Naive B cell (primary cell): ENCODE measurements around the gene CENPH. TPM values are rescaled to one million over a fixed set of nuclear protein-coding genes. Genes with fewer than 3 reads are reported as not detected.
A peak's percentile ranks its signal among the peaks of the same experiment; 100 is the strongest.
"Not testable (repeated sequence)": the region's sequence is repeated elsewhere in the genome, so short reads cannot be mapped to it uniquely, and the experiment has no call there.

Source experiments
- ATAC-seq, 2 donors: fragments of 150-1000 bp; cut with Tn5 transposase; 2 replicates each; pipeline ENCODE4 v1.10.0; 2021; ENCODE audit warnings: low read depth in 2 of 2, mild to moderate bottlenecking in 2 of 2, moderate library complexity in 2 of 2
- DNase-seq: peaks from one replicate; pipeline ENCODE4 v3.0.0; 2022
- H3K27ac Mint-ChIP-seq, 6 donors: one replicate each; pipeline ENCODE4 v1.8.0; 2020 to 2022; ENCODE audit warnings: mild to moderate bottlenecking in 6 of 6, mixed read lengths in 6 of 6, moderate library complexity in 5 of 6, inconsistent platforms in 2 of 6
- H3K27me3 Mint-ChIP-seq, 3 donors: one replicate each; pipeline ENCODE4 v1.8.0; 2021 to 2022; ENCODE audit warnings: mixed read lengths in 3 of 3, mild to moderate bottlenecking in 1 of 3
- H3K36me3 Mint-ChIP-seq, 2 donors: one replicate each; pipeline ENCODE4 v1.8.0; 2020 to 2022; ENCODE audit warnings: mixed read lengths in 2 of 2, inconsistent platforms in 1 of 2, mild to moderate bottlenecking in 1 of 2
- H3K4me1 Mint-ChIP-seq, 3 donors: one replicate each; pipeline ENCODE4 v1.8.0; 2020 to 2022; ENCODE audit warnings: mixed read lengths in 3 of 3, inconsistent platforms in 1 of 3, mild to moderate bottlenecking in 1 of 3, moderate library complexity in 1 of 3
- H3K4me3 Mint-ChIP-seq, 8 donors: one replicate each; pipeline ENCODE4 v1.8.0; 2020 to 2022; ENCODE audit warnings: mild to moderate bottlenecking in 8 of 8, mixed read lengths in 8 of 8, moderate library complexity in 8 of 8, inconsistent platforms in 2 of 8
- H3K9me3 Mint-ChIP-seq, 7 donors: one replicate each; pipeline ENCODE4 v1.8.0; 2020 to 2022; ENCODE audit warnings: mixed read lengths in 7 of 7, mild to moderate bottlenecking in 5 of 7, inconsistent platforms in 2 of 7, moderate library complexity in 1 of 7
- polyA plus RNA-seq, 6 donors: library from polyadenylated mRNA; unstranded; fragments of 300-500 nt; fragmentation: Illumina TruSeq; gene quantifications; one replicate each; pipeline ENCODE4 v1.2.3, GENCODE V29; 2021; ENCODE audit warnings: low read depth in 6 of 6

CENPH gene
- polyA plus RNA-seq, 6 donors from 2014 or later, result 10.6 to 20.9 (median 14.8) TPM

- H3K9me3 Mint-ChIP-seq, result peaks cover 0 to 2% (median 0%) of the 10 kb centered on the region in 7 donors
- H3K27ac Mint-ChIP-seq, result peak overlapping the region in 1 of 6 donors; percentile 53
- H3K4me3 Mint-ChIP-seq, result peak overlapping the region in 1 of 8 donors; percentile 8
- H3K36me3 Mint-ChIP-seq, result peaks cover 0 to 14% of the 10 kb centered on the region in 2 donors
- no peaks in the 10 kb centered on the region for H3K27me3 Mint-ChIP-seq
- ATAC-seq, result no peak
- H3K4me1 Mint-ChIP-seq, result peaks cover 12 to 30% (median 27%) of the 10 kb centered on the region in 3 donors
- DNase-seq, result no peak
Measured at GRCh38 chr5:69170495-69170894, 18.9 kb upstream of the CENPH start.

- peak overlapping the region in 1 of 6 donors; percentile 24 for H3K27ac Mint-ChIP-seq
- H3K4me3 Mint-ChIP-seq, result peak overlapping the region in 1 of 8 donors; percentile 9
- no peaks in the 10 kb centered on the region for H3K27me3 Mint-ChIP-seq
- no peaks in the 10 kb centered on the region for H3K9me3 Mint-ChIP-seq
- DNase-seq, result no peak
- no peak for ATAC-seq
- H3K36me3 Mint-ChIP-seq, result peaks cover 0 to 14% of the 10 kb centered on the region in 2 donors
- peaks cover 12 to 26% (median 23%) of the 10 kb centered on the region in 3 donors for H3K4me1 Mint-ChIP-seq
Measured at GRCh38 chr5:69170969-69171368, 18.4 kb upstream of the CENPH start.

- not testable (repeated sequence) for ATAC-seq, H3K9me3 Mint-ChIP-seq, H3K36me3 Mint-ChIP-seq, H3K4me3 Mint-ChIP-seq, H3K27ac Mint-ChIP-seq, DNase-seq, H3K27me3 Mint-ChIP-seq, H3K4me1 Mint-ChIP-seq
Measured at GRCh38 chr5:69181659-69182293, 7.6 kb upstream of the CENPH start.

GRCh38 chr5:69184621-69185020 lies 4.8 kb upstream of the CENPH start:
- no peak overlapping the region for H3K27ac Mint-ChIP-seq
- ATAC-seq (no peak), DNase-seq (no peak)
- H3K27me3 Mint-ChIP-seq, result no peaks in the 10 kb centered on the region
- H3K4me1 Mint-ChIP-seq, result peaks cover 5 to 12% (median 8%) of the 10 kb centered on the region in 3 donors
- H3K9me3 Mint-ChIP-seq, result no peaks in the 10 kb centered on the region
- H3K36me3 Mint-ChIP-seq, result no peaks in the 10 kb centered on the region
- no peak overlapping the region for H3K4me3 Mint-ChIP-seq

GRCh38 chr5:69187342-69187741 lies 2.0 kb upstream of the CENPH start:
- DNase-seq (no peak), ATAC-seq (no peak)
- Mint-ChIP-seq H3K4me1 (peaks cover 5 to 22% (median 8%) of the 10 kb centered on the region in 3 donors), H3K4me3 (peak overlapping the region in 3 of 8 donors; percentile 19 to 96 (median 51)), H3K9me3 (no peaks in the 10 kb centered on the region), H3K36me3 (no peaks in the 10 kb centered on the region), H3K27me3 (no peaks in the 10 kb centered on the region), H3K27ac (peak overlapping the region in 1 of 6 donors; percentile 92)

GRCh38 chr5:69188811-69189161 lies 597 bp upstream of the CENPH start:
- peaks cover 5 to 22% (median 8%) of the 10 kb centered on the region in 3 donors for H3K4me1 Mint-ChIP-seq
- no peaks in the 10 kb centered on the region for H3K9me3 Mint-ChIP-seq
- H3K27me3 Mint-ChIP-seq, result no peaks in the 10 kb centered on the region
- ATAC-seq, result no peak
- H3K4me3 Mint-ChIP-seq, result peak overlapping the region; percentile 89 to 96 (median 93)
- peak overlapping the region; percentile 92 to 97 (median 94) for H3K27ac Mint-ChIP-seq
- no peak for DNase-seq
- no peaks in the 10 kb centered on the region for H3K36me3 Mint-ChIP-seq

- Mint-ChIP-seq H3K4me3 (no peak overlapping the region), H3K27ac (peak overlapping the region in 1 of 6 donors; percentile 52), H3K27me3 (no peaks in the 10 kb centered on the region), H3K9me3 (no peaks in the 10 kb centered on the region), H3K4me1 (peaks cover 5 to 8% (median 6%) of the 10 kb centered on the region in 3 donors), H3K36me3 (no peaks in the 10 kb centered on the region)
- no peak for DNase-seq
- no peak for ATAC-seq
Measured at GRCh38 chr5:69202497-69202896, 13.1 kb downstream of the CENPH start.

GRCh38 chr5:69206528-69207190 lies 17.3 kb downstream of the CENPH start:
- no peaks in the 10 kb centered on the region for H3K27me3 Mint-ChIP-seq
- no peak overlapping the region for H3K4me3 Mint-ChIP-seq
- DNase-seq, result no peak
- H3K9me3 Mint-ChIP-seq, result no peaks in the 10 kb centered on the region
- H3K36me3 Mint-ChIP-seq, result no peaks in the 10 kb centered on the region
- no peaks in the 10 kb centered on the region for H3K4me1 Mint-ChIP-seq
- H3K27ac Mint-ChIP-seq, result no peak overlapping the region
- no peak for ATAC-seq

- ATAC-seq (no peak), DNase-seq (no peak)
- H3K27ac Mint-ChIP-seq, result no peak overlapping the region
- no peaks in the 10 kb centered on the region for H3K27me3 Mint-ChIP-seq
- no peaks in the 10 kb centered on the region for H3K9me3 Mint-ChIP-seq
- H3K4me1 Mint-ChIP-seq, result no peaks in the 10 kb centered on the region
- H3K36me3 Mint-ChIP-seq, result no peaks in the 10 kb centered on the region
- H3K4me3 Mint-ChIP-seq, result no peak overlapping the region
Measured at GRCh38 chr5:69209602-69210001, 20.2 kb downstream of the CENPH start.

GRCh38 chr5:69211200-69211599 lies 21.8 kb downstream of the CENPH start:
- Mint-ChIP-seq H3K9me3 (no peaks in the 10 kb centered on the region), H3K4me3 (no peak overlapping the region), H3K27ac (no peak overlapping the region), H3K4me1 (peaks cover 0 to 4% (median 3%) of the 10 kb centered on the region in 3 donors), H3K27me3 (no peaks in the 10 kb centered on the region), H3K36me3 (no peaks in the 10 kb centered on the region)
- DNase-seq, result no peak
- no peak for ATAC-seq

GRCh38 chr5:69212022-69212421 lies 22.6 kb downstream of the CENPH start:
- ATAC-seq, result no peak
- no peak overlapping the region for H3K27ac Mint-ChIP-seq
- peaks cover 0 to 5% (median 4%) of the 10 kb centered on the region in 3 donors for H3K4me1 Mint-ChIP-seq
- no peaks in the 10 kb centered on the region for H3K27me3 Mint-ChIP-seq
- H3K9me3 Mint-ChIP-seq, result no peaks in the 10 kb centered on the region
- H3K36me3 Mint-ChIP-seq, result no peaks in the 10 kb centered on the region
- H3K4me3 Mint-ChIP-seq, result no peak overlapping the region
- no peak for DNase-seq

GRCh38 chr5:69213513-69214215 lies 24.3 kb downstream of the CENPH start:
- Mint-ChIP-seq H3K4me3 (no peak overlapping the region), H3K27me3 (no peaks in the 10 kb centered on the region), H3K9me3 (no peaks in the 10 kb centered on the region), H3K4me1 (peaks cover 5 to 14% (median 7%) of the 10 kb centered on the region in 3 donors), H3K27ac (no peak overlapping the region), H3K36me3 (no peaks in the 10 kb centered on the region)
- no peak for ATAC-seq
- no peak for DNase-seq

GRCh38 chr5:69217151-69217511 lies 27.7 kb downstream of the CENPH start:
- ATAC-seq (no peak), DNase-seq (no peak)
- Mint-ChIP-seq H3K36me3 (no peaks in the 10 kb centered on the region), H3K27me3 (no peaks in the 10 kb centered on the region), H3K27ac (peak overlapping the region; percentile 61 to 99 (median 98)), H3K9me3 (no peaks in the 10 kb centered on the region), H3K4me3 (peak overlapping the region; percentile 96 to 99 (median 99)), H3K4me1 (peaks cover 5 to 31% (median 9%) of the 10 kb centered on the region in 3 donors)
